Measurements from ENCODE around the gene NANOGP8.

Gene NANOGP8

DNA sequence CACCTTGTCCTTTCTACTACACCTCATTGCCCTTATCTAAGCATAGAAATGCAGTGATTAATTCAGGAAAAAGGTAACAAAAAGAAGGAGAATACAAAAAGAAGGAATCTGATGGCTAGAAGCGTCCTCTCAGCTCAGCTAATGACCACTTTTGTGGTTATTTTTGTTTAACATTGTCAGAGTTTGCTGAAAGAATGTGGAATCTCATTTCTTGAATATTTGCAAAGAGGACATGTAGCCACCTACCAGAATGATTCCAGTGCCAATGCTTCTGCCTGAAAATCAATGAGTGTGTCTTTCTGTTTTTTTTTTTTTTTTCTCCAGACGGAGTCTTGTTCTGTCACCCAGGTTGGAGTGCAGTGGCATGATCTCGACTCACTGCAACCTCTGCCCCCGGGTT is 24.5 kb downstream of the NANOGP8 start:
- no peak for DNase-seq (ENCODE audit: low spot score)

DNA sequence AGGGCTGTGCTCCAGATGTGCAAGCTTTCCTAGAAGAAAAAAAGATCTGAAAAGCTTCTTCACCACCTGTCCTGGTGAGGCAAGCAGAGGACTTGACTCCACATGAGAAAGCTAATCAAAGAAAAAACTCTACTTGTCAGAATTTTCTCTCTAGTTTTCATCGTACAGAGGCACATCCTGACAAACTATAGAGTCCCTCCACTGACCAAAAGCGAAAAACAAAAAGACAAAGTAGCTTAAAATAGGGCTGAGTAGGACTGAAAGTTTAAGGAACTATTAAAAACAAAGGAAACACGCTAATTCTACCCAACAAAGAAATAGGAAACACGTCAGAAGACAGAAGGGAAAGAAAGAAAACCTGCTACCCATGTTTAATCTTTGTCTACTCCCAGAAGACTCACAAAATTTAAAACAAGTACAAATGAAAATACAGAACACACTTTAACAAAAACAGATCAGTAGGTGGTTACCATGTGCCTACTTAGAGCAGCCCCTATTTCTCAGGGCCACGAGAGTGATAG is 26.5 kb downstream of the NANOGP8 start:
- DNase-seq (ENCODE audit: low spot score) = no peak

DNA sequence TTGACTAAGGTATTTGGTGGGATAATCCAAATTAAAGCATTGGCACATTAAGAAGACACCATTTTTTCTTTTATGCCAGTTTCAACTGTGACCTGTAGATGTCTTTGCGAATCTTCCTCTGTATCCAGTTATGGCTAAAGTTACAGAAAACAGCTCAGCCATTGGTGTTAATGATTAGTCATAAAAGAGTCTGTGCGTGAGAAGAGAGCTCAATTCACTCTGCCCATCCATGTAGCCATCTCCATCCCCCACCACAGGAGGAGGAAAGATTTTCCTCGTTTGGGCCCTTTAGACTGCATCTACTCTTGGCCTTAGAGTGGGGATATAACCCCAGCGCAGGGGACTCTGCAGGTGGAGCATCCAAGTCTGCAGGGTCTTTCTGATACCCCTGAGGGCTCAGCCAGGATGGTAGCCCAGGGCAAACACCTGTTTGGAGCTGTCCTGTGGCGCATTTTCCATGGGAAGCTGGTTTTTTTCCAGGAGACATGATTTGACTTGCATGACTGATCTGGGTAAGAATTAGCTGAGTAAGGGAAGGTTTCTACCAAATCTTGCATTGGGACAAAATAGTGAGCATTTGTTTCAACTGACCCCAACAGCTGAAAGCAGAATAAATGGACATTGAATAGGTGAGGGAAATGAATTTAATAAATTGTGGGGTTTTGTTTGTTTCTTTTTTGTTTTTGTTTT is 29.5 kb downstream of the NANOGP8 start:
- DNase-seq (ENCODE audit: low spot score) = no peak

DNA sequence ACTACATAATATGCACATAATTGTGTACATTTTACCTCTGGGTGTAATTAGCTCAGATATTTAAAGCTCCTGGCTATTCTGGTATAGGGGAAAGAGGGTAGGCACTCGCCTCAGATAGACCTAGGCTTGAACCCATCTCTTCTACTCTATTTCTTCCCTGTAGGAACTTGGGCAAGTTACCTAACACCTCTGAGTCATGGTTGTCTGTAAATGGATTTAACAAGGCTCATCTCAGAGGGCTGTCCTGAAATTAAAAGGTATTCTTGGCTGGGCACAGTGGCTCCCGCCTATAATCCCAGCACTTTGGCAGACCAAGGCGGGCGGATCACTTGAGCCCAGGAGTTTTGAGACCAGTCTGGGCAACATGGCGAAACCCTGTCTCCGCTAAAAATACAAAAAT is 30.7 kb downstream of the NANOGP8 start:
- DNase-seq (ENCODE audit: low spot score) = no peak

DNA sequence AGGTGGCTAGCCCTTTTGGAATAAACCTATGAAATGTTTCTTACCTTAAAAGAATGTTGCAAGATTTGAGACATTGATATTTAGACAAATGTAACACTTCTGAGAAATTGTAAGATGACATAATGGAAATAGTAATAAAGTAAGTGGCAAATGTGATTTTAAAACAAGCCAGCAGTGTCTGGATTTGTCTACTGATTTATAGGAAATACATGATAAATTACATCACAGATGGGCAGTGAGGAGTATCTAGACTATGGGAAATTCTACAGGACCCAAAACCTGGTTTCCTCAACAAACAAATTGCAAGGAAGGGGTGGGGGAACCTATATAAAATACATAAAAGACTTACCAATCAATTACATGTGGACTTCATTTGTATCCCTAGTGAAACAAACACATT is 37.1 kb downstream of the NANOGP8 start:
- no peak for DNase-seq (ENCODE audit: low spot score)

DNA sequence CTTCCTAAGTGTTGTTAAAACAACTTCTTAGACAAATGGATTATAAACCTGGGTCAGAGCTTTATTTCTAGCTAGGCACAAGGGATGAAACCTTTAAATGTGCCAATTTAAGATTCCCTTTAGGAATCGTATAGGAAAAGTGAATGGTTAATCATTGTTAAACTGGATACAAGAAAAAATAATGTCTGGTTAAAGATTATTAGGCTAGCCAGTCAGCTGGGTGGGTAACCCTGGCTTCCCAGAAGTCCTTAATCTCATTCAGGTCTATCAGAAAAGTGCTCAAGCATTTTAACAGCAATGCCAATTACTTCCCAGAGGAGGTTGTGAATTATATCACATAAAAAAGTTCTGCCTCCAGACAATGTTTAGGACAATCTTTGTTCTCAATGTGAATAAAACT is 37.6 kb downstream of the NANOGP8 start:
- no peak for DNase-seq (ENCODE audit: low spot score)

DNA sequence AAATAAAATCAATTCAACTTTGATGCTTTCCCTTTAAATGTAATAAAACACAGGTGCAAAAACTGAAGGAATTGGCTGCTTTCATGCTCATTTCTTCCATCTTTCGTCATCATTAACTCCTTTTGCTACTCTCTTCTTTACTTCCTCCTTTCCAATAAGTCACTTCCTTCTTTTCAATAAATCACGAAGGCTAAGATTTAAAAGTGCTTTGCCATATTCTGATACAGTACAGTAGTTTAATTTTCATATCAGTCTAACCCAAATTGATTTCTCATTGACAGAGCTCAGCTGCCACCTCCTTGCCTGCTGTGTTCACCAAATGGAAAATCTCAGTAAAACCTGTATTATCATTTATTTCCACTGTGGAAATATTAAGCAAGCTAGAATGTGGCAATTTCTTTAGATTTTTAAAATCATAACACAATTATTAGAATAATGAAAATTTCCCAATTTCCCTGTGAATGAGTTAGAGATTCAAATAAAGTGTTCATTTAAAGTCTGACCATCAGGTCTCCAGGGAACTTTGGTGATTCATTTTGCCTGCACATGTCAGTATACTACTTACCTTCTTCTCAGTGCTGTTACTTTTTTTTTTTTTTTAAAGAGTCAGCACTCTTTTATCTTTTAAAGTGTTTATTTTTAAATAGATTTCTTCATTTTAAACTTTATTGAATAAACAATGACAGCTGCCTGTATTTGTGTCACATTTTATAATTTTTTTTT is 41.6 kb downstream of the NANOGP8 start:
- no peak for DNase-seq (ENCODE audit: low spot score)

DNA sequence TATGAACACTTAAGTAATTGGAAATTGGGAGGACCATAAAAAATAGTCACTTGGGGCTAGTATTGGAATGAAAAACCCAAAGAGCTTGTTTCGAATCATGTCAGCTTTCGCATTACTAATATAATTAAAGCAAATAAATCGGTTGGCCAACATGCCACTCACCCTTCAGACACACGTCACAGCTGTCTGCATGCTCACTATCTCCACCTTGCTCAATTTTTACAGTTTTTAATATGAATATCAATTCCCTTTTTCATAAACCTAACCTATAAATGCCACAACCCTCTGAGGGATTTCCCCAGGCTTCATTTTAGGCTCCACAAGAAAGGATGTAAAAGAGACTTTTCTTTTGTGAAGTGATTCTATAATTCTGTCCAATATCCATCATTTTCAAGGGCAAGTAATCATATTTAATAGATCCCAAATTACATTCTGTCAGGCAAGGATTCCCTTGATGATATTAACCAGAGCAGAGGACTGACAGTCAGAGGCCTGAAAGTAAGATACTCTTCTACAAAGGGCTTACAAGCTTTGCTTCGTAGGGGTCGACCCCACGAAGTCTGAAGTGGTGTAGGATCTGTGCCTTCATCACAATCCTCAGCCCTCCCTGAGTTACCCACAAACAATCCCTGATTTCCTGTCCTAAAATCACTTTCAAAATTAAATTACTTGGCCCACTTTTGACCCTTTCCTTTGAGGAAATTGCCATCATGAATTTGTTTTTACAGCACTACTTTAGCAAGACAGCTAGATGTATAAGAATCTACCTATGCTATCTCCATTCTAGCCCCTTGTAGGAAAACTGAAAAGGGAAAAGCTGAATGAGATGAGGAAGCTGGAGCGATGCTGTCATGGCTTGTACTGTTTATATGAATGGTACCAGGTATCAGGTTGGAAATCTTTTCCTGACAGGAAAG is 44.5 kb downstream of the NANOGP8 start:
- DNase-seq (ENCODE audit: low spot score) = no peak

DNA sequence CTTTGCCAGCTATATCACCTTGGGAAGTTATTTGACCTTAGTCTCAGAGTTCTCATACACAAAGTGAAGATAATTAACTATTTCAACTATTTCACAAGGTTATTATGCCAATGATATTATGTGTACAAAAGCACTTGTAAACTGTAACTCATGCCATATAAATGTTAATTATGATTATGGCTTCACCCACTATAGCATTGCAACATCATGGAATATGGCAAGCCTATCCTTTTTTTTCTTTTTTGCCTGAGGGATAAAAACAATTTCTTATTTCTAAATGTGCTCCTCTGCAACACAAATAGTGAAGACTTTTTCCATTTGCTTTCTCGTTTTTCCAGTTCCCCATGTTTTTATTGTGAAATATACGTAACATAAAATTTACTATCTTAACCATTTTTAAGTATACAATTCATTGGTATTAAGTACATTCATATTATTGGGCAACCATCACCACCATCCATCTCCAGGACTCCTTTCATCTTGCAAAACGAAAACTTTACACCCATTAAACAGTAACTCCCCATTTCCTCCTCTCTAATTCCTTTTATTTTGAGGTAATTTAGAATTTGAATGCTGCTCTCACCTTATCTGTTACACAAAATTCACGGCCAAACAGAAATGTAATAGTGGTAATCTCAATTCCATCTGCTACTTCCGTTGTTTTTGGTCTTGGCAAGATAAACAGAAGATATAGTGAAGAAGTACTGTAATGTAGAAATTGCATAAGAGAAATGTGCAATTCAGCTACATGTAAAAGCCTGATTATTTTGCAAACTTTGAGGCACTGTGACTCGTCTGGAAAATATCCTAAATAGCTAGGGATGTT is 46.3 kb downstream of the NANOGP8 start:
- DNase-seq (ENCODE audit: low spot score) = no peak

Measured in CD4-positive, alpha-beta T cell treated with Interleukin-2 at 100 ng/mL for 4 hours (primary cell).